WTC11 (cell line): ENCODE results near the gene TMEM239. TPM values are rescaled to one million over a fixed set of nuclear protein-coding genes. Genes with fewer than 3 reads are reported as not detected.

Experiments used
- ATAC-seq: fragments of 200-7000 bp; cut with Tn5 transposase; 2 replicates; pipeline ENCODE4 v1.10.0; 2021; ENCODE audit warnings: mild to moderate bottlenecking, moderate library complexity
- CTCF ChIA-PET: fragments of 300-600 bp; sonication (Branson Sonifier 250); formaldehyde crosslinking; loops from one replicate; lab custom pipeline; 2021; ENCODE audit warnings: antibody characterized with exemption; lab: Charles Lee
- POLR2A ChIA-PET: fragments of 350-600 bp; sonication (Branson Sonifier 250); formaldehyde crosslinking; loops from one replicate; lab custom pipeline; 2021; ENCODE audit warnings: antibody characterized with exemption; lab: Charles Lee
- DNase-seq: peaks from one replicate; pipeline ENCODE4 v3.0.0; 2021; ENCODE audit warnings: low spot score
- H3K27ac Mint-ChIP-seq: 2 replicates; pipeline ENCODE4 v1.8.0; 2021; ENCODE audit warnings: mixed read lengths
- H3K27me3 Mint-ChIP-seq: 2 replicates; pipeline ENCODE4 v1.8.0; 2021; ENCODE audit warnings: low read depth, mild to moderate bottlenecking, moderate library complexity, mixed read lengths
- H3K36me3 Mint-ChIP-seq: 2 replicates; pipeline ENCODE4 v1.8.0; 2021; ENCODE audit warnings: mixed read lengths
- H3K4me1 Mint-ChIP-seq: 2 replicates; pipeline ENCODE4 v1.8.0; 2022; ENCODE audit warnings: mixed read lengths
- H3K4me3 Mint-ChIP-seq: 2 replicates; pipeline ENCODE4 v1.8.0; 2021; ENCODE audit warnings: mild to moderate bottlenecking, moderate library complexity, mixed read lengths
- H3K9me3 Mint-ChIP-seq: 2 replicates; pipeline ENCODE4 v1.8.0; 2021; ENCODE audit warnings: mixed read lengths
- ELF4 ChIP-seq: sonication (generic); formaldehyde crosslinking; IDR thresholded peaks from 2 replicates; pipeline ENCODE4 v1.8.1; 2022; ENCODE audit warnings: low read depth, mild to moderate bottlenecking, moderate library complexity, missing genetic modification reagents
- ETV6 ChIP-seq: sonication (generic); formaldehyde crosslinking; IDR thresholded peaks from 2 replicates; pipeline ENCODE4 v1.8.1; 2022; ENCODE audit warnings: mild to moderate bottlenecking, missing genetic modification reagents
- FOXJ3 ChIP-seq: sonication (generic); formaldehyde crosslinking; IDR thresholded peaks from 2 replicates; pipeline ENCODE4 v1.9.0; 2021; ENCODE audit warnings: missing genetic modification reagents, mild to moderate bottlenecking, borderline replicate concordance
- JAZF1 ChIP-seq: fragments of 250-450 bp; sonication (Bioruptor Pico); IDR thresholded peaks from 2 replicates; pipeline ENCODE4 v1.9.0; 2021; ENCODE audit warnings: moderate library complexity, mild to moderate bottlenecking, inconsistent platforms
- KAT7 ChIP-seq: sonication (generic); formaldehyde crosslinking; IDR thresholded peaks from 2 replicates; pipeline ENCODE4 v1.8.1; 2023; ENCODE audit warnings: missing genetic modification reagents, mild to moderate bottlenecking, borderline replicate concordance
- MYBL2 ChIP-seq: sonication (generic); formaldehyde crosslinking; IDR thresholded peaks from 2 replicates; pipeline ENCODE4 v1.8.1; 2023; ENCODE audit warnings: mild to moderate bottlenecking, moderate library complexity, missing genetic modification reagents
- NFATC4 ChIP-seq: fragments of 250-450 bp; sonication (Bioruptor Pico); IDR thresholded peaks from 2 replicates; pipeline ENCODE4 v1.9.0; 2021; ENCODE audit warnings: mild to moderate bottlenecking
- NFYB ChIP-seq: sonication (generic); formaldehyde crosslinking; conservative IDR thresholded peaks from 2 replicates; pipeline ENCODE4 v1.8.0; 2022; ENCODE audit warnings: low read depth, missing genetic modification reagents
- NR1H2 ChIP-seq: sonication (generic); formaldehyde crosslinking; IDR thresholded peaks from 2 replicates; pipeline ENCODE4 v1.9.0; 2021; ENCODE audit warnings: mild to moderate bottlenecking, moderate library complexity, missing genetic modification reagents
- OVOL2 ChIP-seq: fragments of 250-450 bp; sonication (Bioruptor Pico); IDR thresholded peaks from 2 replicates; pipeline ENCODE4 v1.9.0; 2021; ENCODE audit warnings: mild to moderate bottlenecking, borderline replicate concordance
- PRDM15 ChIP-seq: sonication (generic); formaldehyde crosslinking; IDR thresholded peaks from 2 replicates; pipeline ENCODE4 v1.8.0; 2022; ENCODE audit warnings: missing genetic modification reagents
- SMAD4 ChIP-seq: sonication (generic); formaldehyde crosslinking; IDR thresholded peaks from 2 replicates; pipeline ENCODE4 v1.8.0; 2022; ENCODE audit warnings: mild to moderate bottlenecking, missing genetic modification reagents
- TEAD1 ChIP-seq: sonication (generic); formaldehyde crosslinking; IDR thresholded peaks from 2 replicates; pipeline ENCODE4 v1.8.0; 2022; ENCODE audit warnings: mild to moderate bottlenecking, missing genetic modification reagents
- TEAD4 ChIP-seq: sonication (generic); formaldehyde crosslinking; IDR thresholded peaks from 2 replicates; pipeline ENCODE4 v1.8.0; 2022; ENCODE audit warnings: mild to moderate bottlenecking, missing genetic modification reagents
- USF1 ChIP-seq: sonication (generic); formaldehyde crosslinking; IDR thresholded peaks from 2 replicates; pipeline ENCODE4 v1.8.0; 2022; ENCODE audit warnings: mild to moderate bottlenecking, missing genetic modification reagents
- ZNF396 ChIP-seq: fragments of 250-450 bp; sonication (Bioruptor Pico); IDR thresholded peaks from 2 replicates; pipeline ENCODE4 v1.8.0; 2021; ENCODE audit warnings: mild to moderate bottlenecking, moderate library complexity, borderline replicate concordance
- ZNF425 ChIP-seq: fragments of 250-450 bp; sonication (Bioruptor Pico); conservative IDR thresholded peaks from 2 replicates; pipeline ENCODE4 v1.9.0; 2021; ENCODE audit warnings: mild to moderate bottlenecking
- ZNF532 ChIP-seq: fragments of 250-450 bp; sonication (Bioruptor Pico); IDR thresholded peaks from 2 replicates; pipeline ENCODE4 v1.9.0; 2021; ENCODE audit warnings: mild to moderate bottlenecking, borderline replicate concordance
- total RNA-seq: library from RNA; stranded (reverse); gene quantifications from 3 replicates; pipeline ENCODE4 v1.2.3, GENCODE V29; 2021
- TF ChIP-seq, protein P1 (sequence below): fragments of 250-450 bp; sonication (Bioruptor Pico); IDR thresholded peaks from 2 replicates; pipeline ENCODE4 v1.9.0; 2021; ENCODE audit warnings: mild to moderate bottlenecking
- TF ChIP-seq, protein P2 (sequence below): fragments of 250-450 bp; sonication (Bioruptor Pico); IDR thresholded peaks from 2 replicates; pipeline ENCODE4 v1.8.0; 2021; ENCODE audit warnings: mild to moderate bottlenecking

The TMEM239 gene
- total RNA-seq, 1 experiment from 2014 or later = not detected

- TF ChIP-seq SMAD4 (CRISPR knock-in tag) (no peak), OVOL2 (CRISPR knock-in tag) (no peak), TEAD4 (CRISPR knock-in tag) (no peak), JAZF1 (CRISPR knock-in tag) (no peak), ETV6 (CRISPR knock-in tag) (no peak), NR1H2 (CRISPR knock-in tag) (no peak)
- TF ChIP-seq, protein P1, sequence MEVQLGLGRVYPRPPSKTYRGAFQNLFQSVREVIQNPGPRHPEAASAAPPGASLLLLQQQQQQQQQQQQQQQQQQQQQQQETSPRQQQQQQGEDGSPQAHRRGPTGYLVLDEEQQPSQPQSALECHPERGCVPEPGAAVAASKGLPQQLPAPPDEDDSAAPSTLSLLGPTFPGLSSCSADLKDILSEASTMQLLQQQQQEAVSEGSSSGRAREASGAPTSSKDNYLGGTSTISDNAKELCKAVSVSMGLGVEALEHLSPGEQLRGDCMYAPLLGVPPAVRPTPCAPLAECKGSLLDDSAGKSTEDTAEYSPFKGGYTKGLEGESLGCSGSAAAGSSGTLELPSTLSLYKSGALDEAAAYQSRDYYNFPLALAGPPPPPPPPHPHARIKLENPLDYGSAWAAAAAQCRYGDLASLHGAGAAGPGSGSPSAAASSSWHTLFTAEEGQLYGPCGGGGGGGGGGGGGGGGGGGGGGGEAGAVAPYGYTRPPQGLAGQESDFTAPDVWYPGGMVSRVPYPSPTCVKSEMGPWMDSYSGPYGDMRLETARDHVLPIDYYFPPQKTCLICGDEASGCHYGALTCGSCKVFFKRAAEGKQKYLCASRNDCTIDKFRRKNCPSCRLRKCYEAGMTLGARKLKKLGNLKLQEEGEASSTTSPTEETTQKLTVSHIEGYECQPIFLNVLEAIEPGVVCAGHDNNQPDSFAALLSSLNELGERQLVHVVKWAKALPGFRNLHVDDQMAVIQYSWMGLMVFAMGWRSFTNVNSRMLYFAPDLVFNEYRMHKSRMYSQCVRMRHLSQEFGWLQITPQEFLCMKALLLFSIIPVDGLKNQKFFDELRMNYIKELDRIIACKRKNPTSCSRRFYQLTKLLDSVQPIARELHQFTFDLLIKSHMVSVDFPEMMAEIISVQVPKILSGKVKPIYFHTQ (CRISPR knock-in tag) = no peak
These were observed 22.1 kb downstream of the TMEM239 start (continued) for GRCh38 chr20:2838170-2838797.

- ChIA-PET POLR2A (no interaction called here), CTCF (interaction anchor here (1.4 to 2.0 kb wide), 2 partner anchors 13 to 38 kb away, joined by 4 read pairs; partner anchors contain the start of gene CPXM1)
- Mint-ChIP-seq H3K27ac (no peak overlapping the region), H3K36me3 (peaks cover 11% of the 10 kb centered on the region), H3K27me3 (peaks cover 27% of the 10 kb centered on the region), H3K4me3 (peak overlapping the region; percentile 66), H3K4me1 (peaks cover 8% of the 10 kb centered on the region), H3K9me3 (peaks cover 5% of the 10 kb centered on the region)
- no peak for ATAC-seq
- DNase-seq = no peak
- TF ChIP-seq NFYB (CRISPR knock-in tag) (no peak), PRDM15 (no peak), ZNF396 (CRISPR knock-in tag) (no peak), KAT7 (CRISPR knock-in tag) (no peak), NFATC4 (CRISPR knock-in tag) (no peak), ELF4 (CRISPR knock-in tag) (no peak), USF1 (CRISPR knock-in tag) (no peak), ZNF425 (CRISPR knock-in tag) (no peak), MYBL2 (CRISPR knock-in tag) (no peak), ZNF532 (no peak), TEAD1 (CRISPR knock-in tag) (no peak), FOXJ3 (no peak), ETV6 (CRISPR knock-in tag) (no peak)
- TF ChIP-seq, protein P2, sequence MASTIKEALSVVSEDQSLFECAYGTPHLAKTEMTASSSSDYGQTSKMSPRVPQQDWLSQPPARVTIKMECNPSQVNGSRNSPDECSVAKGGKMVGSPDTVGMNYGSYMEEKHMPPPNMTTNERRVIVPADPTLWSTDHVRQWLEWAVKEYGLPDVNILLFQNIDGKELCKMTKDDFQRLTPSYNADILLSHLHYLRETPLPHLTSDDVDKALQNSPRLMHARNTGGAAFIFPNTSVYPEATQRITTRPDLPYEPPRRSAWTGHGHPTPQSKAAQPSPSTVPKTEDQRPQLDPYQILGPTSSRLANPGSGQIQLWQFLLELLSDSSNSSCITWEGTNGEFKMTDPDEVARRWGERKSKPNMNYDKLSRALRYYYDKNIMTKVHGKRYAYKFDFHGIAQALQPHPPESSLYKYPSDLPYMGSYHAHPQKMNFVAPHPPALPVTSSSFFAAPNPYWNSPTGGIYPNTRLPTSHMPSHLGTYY = no peak
- TF ChIP-seq, all 79 proteins: peak for 0
These were observed 22.9 kb downstream of the TMEM239 start for GRCh38 chr20:2838847-2839671.
